Measurements from ENCODE around the gene SLC24A1.

Gene SLC24A1

DNA sequence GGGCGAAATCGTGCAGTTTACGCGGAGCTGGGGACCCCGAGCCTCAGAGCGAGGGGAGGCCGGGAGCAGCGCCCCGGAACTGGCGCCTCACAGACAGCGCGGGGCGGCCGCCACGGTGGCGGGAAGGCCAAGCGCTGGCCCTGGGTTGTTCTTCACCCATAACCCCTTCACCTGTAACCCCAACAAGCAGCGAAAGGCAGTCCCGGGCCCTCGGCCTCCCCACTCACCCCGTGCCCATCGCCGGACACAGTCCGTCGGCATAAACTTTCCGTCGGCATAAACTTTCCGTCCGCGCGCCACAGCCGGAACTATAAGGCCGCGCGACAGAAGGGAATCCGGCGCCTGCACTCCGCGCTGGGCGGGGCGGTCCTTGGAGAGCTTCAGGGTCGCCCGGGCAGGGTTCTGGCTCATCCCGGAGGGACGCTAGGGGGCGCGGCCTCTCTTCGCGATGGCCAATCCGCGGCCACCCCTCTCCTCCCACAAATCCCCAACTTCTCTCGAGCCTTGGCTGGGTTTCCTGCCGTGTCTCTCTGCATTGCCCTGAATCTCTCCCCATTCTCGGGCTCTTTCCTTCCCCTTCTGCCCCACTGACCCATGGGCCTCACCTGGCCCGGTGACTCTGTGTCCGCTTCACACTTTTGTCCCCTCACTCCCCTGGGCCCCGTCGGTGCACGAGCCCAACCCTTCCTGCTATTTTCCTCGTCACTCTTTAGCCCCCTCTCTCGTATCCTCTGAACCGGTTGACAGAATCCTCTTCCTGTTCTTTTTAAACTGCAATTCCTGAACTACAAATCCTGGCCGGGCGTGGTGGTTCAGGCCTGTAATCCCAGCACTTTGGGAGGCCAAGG, 10.6 kb upstream of the SLC24A1 start, which contains the start of gene INTS14 (continued):
- TF ChIP-seq TSHZ1 (tag by site-specific recombination; IDR thresholded peaks at IDR 0.05; ENCODE audit: borderline replicate concordance) (peak; percentile 87), ZNF10 (tag by site-specific recombination; IDR thresholded peaks at IDR 0.05) (peak; percentile 89), GLIS1 (tag by site-specific recombination; IDR thresholded peaks at IDR 0.05) (peak; percentile 60), GLI4 (tag by site-specific recombination; IDR thresholded peaks at IDR 0.05) (peak; percentile 99), CTCF (tag by site-specific recombination; IDR thresholded peaks at IDR 0.05) (peak; percentile 100), ZNF335 (tag by site-specific recombination; conservative IDR thresholded peaks at IDR 0.05) (peak; percentile 90), ZBTB17 (tag by site-specific recombination; IDR thresholded peaks at IDR 0.05) (peak; percentile 99), YY1 (tag by site-specific recombination; IDR thresholded peaks at IDR 0.05) (peak; percentile 91), ZNF26 (tag by site-specific recombination; IDR thresholded peaks at IDR 0.05) (no peak), SCRT2 (tag by site-specific recombination; IDR thresholded peaks at IDR 0.05) (peak; percentile 93), ZNF521 (tag by site-specific recombination; IDR thresholded peaks at IDR 0.05) (no peak), ZNF324 (tag by site-specific recombination; IDR thresholded peaks at IDR 0.05) (peak; percentile 100), ZNF23 (tag by site-specific recombination; IDR thresholded peaks at IDR 0.05; ENCODE audit: borderline replicate concordance) (0 out of 2 replicates have a peak, but pooled peaks have one; percentile 48)
- TF ChIP-seq, protein P1, sequence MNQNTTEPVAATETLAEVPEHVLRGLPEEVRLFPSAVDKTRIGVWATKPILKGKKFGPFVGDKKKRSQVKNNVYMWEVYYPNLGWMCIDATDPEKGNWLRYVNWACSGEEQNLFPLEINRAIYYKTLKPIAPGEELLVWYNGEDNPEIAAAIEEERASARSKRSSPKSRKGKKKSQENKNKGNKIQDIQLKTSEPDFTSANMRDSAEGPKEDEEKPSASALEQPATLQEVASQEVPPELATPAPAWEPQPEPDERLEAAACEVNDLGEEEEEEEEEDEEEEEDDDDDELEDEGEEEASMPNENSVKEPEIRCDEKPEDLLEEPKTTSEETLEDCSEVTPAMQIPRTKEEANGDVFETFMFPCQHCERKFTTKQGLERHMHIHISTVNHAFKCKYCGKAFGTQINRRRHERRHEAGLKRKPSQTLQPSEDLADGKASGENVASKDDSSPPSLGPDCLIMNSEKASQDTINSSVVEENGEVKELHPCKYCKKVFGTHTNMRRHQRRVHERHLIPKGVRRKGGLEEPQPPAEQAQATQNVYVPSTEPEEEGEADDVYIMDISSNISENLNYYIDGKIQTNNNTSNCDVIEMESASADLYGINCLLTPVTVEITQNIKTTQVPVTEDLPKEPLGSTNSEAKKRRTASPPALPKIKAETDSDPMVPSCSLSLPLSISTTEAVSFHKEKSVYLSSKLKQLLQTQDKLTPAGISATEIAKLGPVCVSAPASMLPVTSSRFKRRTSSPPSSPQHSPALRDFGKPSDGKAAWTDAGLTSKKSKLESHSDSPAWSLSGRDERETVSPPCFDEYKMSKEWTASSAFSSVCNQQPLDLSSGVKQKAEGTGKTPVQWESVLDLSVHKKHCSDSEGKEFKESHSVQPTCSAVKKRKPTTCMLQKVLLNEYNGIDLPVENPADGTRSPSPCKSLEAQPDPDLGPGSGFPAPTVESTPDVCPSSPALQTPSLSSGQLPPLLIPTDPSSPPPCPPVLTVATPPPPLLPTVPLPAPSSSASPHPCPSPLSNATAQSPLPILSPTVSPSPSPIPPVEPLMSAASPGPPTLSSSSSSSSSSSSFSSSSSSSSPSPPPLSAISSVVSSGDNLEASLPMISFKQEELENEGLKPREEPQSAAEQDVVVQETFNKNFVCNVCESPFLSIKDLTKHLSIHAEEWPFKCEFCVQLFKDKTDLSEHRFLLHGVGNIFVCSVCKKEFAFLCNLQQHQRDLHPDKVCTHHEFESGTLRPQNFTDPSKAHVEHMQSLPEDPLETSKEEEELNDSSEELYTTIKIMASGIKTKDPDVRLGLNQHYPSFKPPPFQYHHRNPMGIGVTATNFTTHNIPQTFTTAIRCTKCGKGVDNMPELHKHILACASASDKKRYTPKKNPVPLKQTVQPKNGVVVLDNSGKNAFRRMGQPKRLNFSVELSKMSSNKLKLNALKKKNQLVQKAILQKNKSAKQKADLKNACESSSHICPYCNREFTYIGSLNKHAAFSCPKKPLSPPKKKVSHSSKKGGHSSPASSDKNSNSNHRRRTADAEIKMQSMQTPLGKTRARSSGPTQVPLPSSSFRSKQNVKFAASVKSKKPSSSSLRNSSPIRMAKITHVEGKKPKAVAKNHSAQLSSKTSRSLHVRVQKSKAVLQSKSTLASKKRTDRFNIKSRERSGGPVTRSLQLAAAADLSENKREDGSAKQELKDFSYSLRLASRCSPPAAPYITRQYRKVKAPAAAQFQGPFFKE (tag by site-specific recombination; IDR thresholded peaks at IDR 0.05; ENCODE audit: borderline replicate concordance), result 0 out of 2 replicates have a peak, but pooled peaks have one; percentile 64
- TF ChIP-seq, protein P2, sequence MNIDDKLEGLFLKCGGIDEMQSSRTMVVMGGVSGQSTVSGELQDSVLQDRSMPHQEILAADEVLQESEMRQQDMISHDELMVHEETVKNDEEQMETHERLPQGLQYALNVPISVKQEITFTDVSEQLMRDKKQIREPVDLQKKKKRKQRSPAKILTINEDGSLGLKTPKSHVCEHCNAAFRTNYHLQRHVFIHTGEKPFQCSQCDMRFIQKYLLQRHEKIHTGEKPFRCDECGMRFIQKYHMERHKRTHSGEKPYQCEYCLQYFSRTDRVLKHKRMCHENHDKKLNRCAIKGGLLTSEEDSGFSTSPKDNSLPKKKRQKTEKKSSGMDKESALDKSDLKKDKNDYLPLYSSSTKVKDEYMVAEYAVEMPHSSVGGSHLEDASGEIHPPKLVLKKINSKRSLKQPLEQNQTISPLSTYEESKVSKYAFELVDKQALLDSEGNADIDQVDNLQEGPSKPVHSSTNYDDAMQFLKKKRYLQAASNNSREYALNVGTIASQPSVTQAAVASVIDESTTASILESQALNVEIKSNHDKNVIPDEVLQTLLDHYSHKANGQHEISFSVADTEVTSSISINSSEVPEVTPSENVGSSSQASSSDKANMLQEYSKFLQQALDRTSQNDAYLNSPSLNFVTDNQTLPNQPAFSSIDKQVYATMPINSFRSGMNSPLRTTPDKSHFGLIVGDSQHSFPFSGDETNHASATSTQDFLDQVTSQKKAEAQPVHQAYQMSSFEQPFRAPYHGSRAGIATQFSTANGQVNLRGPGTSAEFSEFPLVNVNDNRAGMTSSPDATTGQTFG (tag by site-specific recombination; IDR thresholded peaks at IDR 0.05; ENCODE audit: borderline replicate concordance), result peak; percentile 79; the same call in 1 of the 2 replicates
- TF ChIP-seq, protein P3, sequence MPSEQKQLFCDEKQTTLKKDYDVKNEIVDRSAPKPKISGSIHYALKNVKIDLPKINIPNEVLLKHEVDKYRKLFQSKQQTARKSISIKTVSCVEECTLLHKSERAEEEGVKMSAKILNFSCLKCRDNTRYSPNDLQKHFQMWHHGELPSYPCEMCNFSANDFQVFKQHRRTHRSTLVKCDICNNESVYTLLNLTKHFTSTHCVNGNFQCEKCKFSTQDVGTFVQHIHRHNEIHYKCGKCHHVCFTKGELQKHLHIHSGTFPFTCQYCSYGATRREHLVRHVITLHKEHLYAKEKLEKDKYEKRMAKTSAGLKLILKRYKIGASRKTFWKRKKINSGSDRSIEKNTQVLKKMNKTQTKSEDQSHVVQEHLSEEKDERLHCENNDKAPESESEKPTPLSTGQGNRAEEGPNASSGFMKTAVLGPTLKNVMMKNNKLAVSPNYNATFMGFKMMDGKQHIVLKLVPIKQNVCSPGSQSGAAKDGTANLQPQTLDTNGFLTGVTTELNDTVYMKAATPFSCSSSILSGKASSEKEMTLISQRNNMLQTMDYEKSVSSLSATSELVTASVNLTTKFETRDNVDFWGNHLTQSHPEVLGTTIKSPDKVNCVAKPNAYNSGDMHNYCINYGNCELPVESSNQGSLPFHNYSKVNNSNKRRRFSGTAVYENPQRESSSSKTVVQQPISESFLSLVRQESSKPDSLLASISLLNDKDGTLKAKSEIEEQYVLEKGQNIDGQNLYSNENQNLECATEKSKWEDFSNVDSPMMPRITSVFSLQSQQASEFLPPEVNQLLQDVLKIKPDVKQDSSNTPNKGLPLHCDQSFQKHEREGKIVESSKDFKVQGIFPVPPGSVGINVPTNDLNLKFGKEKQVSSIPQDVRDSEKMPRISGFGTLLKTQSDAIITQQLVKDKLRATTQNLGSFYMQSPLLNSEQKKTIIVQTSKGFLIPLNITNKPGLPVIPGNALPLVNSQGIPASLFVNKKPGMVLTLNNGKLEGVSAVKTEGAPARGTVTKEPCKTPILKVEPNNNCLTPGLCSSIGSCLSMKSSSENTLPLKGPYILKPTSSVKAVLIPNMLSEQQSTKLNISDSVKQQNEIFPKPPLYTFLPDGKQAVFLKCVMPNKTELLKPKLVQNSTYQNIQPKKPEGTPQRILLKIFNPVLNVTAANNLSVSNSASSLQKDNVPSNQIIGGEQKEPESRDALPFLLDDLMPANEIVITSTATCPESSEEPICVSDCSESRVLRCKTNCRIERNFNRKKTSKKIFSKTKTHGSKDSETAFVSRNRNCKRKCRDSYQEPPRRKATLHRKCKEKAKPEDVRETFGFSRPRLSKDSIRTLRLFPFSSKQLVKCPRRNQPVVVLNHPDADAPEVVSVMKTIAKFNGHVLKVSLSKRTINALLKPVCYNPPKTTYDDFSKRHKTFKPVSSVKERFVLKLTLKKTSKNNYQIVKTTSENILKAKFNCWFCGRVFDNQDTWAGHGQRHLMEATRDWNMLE (tag by site-specific recombination; conservative IDR thresholded peaks at IDR 0.05; ENCODE audit: low read depth), result peak; percentile 91
